GM18861 (cell line): Measurements from ENCODE around the gene MBNL1.
A peak's percentile ranks its signal among the peaks of the same experiment; 100 is the strongest.

Experiments used
- ATAC-seq: cut with Tn5 transposase; IDR thresholded peaks from one replicate; pipeline ENCODE4 v1.9.1; 2021; ENCODE audit not compliant: unreplicated experiment

The MBNL1 gene

DNA sequence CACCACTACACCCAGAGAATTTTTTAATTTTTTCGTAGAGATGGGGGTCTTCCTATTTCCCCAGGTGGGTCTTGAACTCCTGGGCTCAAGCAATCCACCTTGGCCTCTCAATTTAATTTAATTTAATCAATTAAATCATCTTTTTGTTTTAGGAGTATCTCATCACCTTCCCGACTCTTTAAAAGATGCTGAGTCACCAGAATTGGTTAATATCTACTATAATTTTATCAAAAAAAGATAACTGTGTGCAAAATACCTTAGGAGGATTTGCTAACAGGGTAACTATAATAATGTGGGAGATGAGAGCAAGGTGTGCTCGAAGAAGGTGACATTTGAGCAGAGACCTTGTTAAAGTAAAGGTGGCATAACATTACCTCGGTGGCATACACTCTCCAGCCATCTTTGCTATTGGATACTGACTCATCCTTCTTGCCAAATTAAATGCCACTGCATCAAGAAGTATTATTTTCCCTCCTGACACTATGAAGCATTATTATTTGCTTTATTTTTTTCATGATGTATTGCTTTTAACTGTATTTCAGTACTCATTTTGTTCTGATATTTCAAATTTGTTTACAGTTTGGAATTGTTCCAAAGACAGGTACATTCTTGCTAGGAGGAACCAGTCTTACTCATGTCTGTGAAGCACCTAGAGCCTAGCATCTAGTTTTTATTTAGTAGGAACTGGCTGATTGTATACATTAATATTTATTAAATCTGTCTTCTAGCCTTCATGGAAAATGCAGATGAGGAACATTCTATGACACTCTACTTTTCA, 200.7 kb downstream of the MBNL1 start:
- ATAC-seq = no peak

DNA sequence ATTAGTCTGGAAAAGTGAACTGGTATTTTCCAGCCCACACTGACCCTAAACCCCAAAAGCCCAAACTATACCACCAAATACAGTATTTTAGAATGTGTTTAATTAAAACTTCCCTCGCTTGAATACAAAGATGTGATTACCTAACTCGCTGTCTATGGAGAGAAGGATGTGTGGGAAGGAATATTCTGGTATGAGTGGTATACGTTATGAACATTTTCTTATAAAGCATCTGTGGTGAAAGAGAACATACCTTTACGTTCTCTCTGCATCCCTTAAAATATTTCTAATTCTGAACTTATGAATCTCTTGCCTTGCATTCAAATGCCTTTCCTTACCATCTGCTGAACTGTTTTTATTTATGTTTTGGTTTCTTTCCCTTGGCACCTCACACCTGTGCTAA, 201.4 kb downstream of the MBNL1 start:
- no peak for ATAC-seq

DNA sequence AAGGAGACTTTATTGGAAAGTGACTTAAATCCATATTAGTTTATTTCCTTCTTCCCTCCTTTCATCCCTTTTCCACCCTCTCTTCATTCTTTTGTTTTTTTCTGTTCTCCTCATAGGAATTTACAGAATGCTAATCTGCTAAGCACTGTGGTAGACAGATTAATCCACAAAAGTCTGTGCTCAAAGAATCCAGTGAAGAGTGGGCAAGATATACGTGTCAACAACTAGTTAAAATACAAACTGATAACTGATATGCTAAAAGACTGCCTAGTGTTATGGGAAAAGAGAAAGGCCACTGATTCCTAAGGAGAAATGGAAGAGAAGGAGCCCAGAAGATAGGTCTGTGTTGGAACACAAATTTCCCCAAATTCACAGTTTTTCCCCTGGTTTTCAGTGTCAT, 202.2 kb downstream of the MBNL1 start:
- no peak for ATAC-seq

DNA sequence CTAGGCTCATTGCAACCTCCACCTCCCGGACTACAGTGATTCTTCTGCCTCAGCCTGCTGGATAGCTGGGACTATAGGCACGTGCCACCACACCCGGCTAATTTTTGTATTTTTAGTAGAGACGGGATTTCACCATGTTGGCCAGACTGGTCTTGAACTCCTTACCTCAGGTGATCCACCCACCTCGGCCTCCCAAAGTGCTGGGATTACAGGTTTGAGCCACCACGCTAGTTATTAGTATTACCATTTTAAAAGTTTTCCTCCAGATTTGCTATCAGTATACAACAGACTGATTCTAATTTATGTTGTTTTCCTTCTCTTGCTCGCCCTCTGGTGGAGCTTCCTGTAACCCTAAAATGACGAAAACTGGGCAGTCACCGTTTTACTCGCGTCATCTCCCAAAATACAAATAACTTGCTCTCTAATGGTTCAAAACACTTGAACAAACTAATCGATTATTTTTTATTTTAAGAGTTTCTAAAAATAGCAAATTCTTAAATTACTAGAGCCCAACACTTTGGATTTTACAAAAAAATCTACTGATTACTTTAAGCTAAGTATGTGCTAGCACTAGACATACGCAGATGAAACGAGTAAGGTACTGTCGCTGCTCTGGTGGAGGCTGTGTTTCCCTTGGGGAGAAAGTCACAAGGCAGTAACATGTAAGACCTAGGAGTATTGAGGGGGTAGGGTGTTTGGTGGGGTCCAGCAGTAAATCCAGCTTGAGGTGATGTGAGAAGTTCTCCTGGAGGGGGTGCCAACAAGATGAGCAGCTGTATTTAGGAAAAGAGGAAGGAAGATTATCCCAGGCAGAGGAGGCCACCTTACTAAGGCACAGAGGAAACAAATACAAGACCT, 203.3 kb downstream of the MBNL1 start:
- peak; percentile 57 for ATAC-seq

DNA sequence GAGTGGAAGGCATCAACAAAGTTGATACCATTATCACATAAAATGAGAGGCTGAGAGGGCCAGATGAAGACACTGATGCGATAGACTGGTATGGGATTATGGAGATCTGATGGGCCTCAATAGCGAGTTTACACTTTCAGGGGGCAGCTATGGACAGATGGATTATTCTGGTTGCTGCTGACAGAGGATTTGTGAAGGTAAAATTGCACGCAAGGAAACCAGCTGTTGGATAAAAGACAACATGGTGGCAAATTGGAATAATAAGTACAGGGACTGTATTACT, 203.9 kb downstream of the MBNL1 start:
- no peak for ATAC-seq

DNA sequence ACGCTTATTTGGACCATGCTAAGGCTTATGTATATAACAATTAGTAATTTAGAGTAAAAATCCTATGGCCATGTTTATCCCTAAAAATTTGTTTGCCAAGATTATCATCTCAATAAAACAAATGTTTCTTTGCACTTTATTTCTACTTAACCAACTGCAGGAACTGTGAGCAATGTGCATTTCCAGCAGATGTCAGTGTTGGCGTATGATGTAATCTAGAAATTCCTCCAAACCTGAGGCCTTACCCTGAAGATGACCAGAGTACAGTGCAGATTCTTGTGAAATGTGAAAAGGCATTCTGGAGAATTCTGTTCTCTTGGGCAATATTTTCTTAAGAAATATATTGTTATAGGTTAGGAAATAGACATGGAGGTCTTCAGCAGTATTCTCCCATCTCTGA, 205.9 kb downstream of the MBNL1 start:
- ATAC-seq = peak; percentile 75

DNA sequence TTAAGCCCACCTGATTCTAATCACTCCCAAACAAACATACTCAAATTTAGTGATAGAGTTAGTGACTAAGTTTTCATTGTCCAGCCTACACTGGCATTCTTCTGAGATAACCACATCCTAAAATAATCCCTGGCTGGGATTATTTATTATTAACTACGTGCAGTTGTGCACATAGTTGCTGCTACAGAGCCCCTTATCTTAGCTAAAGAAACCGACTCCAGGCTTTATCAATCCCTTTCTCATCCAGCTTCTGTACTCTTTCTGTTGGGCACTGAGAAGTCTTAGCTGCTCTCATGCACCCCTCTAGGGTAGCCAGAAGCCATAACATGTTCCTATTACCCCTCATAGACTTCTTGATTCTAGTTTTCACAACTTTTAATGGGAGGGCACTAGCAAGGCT, 208.7 kb downstream of the MBNL1 start:
- no peak for ATAC-seq

DNA sequence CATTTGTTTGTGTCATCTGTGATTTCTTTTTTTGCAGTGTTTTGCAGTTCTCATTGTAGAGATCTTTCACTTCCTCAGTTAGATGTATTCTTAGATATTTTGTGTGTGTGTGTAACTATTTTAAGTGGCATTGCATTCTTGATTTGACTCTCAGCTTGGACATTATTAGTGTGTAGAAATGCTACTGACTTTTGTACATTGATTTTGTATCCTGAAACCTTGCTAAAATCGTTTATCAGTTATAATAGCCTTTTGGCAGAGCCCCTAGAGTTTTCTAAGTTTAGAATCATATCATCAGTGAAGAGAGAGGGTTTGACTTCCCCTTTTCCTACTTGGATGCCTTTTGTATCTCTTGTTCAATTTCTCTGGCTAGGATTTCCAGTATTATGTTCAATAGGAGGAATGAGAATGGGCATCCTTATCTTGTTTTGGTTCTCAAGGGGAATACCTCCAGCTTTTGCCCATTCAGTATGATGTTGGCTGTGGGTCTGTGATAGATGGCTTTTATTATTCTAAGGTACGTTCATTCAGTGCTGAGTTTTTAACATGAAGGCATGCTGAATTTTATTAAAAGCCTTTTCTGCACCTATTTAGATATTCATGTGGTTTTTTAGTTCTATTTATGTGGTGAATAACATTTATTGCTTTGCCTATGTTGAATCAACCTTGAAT, 211.7 kb downstream of the MBNL1 start:
- ATAC-seq = peak; percentile 95

DNA sequence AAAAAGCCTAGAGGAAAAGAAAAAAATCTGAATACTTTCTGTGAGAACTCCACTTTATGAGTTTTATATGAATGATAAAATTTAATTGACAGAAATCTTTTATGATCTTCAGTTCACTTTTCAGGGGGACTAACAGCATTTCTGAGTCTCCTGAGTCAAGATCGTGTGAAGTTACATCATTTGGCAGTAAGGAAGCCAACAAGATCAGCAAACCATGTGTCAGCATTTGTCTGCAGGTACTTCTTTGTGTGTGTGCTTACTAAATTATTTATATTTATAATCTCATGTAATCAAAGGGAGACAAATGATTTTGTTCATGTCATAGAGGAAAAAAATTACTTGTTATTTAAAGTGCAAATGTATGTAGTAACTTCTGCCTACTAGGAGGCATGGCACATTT, 217.6 kb downstream of the MBNL1 start:
- ATAC-seq = no peak

DNA sequence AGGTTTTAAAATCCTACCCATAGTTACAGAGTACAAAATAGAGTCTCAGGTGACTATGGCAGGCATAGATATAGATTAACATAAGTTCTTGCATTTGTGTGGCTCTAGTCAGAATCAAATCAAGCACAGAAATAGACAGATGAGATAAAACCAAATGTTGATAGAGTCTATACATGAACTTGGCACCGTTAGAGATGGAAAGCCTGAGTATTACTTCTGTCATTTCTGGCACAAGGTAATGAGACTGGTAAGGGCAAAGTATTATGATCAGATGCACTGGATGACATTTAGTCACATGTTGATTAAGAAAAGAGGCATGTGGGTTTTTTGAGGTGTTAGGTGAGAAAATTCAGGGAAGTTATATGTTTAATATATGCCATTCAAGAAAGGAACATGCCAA, 219.7 kb downstream of the MBNL1 start:
- no peak for ATAC-seq

DNA sequence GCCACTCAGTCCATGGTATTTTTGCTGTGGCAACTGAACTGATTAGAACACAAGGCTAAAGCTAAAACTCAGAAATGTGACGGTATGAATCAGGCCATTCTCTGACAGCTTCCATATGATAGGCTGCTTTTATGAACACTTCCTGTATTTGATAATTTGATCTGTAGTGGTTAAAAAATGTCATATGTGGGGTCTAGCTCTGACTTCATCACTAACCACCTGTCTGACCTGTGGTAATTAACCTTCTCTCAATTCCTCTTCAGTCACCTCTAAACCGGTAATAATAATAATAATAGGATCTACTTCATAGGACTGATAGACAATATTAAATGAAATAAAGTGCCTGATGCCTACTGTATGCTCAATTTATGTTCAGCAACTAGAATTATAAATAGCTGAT, 223.2 kb downstream of the MBNL1 start:
- ATAC-seq = no peak

DNA sequence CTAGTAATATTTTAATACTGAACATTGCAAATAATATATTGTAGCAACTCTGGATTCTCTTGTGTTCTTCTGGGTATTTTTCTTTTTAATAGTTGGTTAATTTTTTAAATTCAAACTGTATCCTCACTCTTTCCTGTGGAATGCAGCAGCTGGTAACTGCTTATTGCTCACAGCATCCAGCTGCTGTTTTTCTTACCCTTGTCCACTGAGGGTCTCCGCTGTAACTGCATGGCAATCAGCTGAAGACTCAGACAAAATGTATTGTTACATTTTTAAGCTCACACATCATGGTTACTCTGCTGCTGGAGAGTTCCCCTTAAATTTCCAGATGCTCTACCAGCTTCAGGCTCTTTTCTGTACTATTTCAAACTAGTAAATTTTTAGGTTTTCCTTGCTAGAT, 227.6 kb downstream of the MBNL1 start:
- ATAC-seq = no peak

DNA sequence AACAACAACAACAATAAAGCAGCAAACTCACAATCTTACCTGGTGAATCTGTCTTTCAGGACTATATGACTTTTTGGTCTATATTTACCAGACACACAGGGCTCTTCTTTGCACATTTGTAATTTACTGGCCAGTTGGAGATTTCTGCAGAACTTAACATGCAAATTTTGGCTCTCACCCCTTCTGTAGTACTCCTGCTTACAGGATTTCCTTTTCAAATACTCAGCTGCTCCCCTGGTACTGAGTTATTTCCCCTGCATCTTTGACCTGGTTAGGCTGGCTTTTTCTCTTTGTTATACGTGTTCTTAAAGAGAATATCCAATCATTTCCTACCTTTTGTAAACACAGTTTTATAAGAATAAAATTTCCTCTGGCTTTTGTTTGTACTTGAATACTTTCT, 228.0 kb downstream of the MBNL1 start:
- ATAC-seq = no peak

DNA sequence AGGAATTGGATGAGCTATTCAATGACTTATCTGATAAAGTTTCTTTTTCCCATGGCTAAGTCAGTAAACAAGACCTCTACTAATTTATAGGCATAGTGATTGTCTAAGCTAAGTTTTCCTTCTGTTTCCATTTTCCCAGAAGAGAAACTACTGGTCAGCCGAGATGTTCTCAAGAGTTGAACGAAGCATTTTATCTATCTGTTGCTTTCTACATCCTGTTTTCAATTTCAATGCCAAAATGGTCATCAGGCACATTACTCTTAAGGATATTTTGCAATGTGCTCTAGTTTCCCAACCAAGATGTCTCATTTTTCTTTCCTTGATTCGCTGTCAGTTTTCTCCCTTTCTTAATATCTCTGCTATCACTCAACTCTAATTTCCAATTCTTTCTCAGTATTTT, 228.7 kb downstream of the MBNL1 start:
- no peak for ATAC-seq

DNA sequence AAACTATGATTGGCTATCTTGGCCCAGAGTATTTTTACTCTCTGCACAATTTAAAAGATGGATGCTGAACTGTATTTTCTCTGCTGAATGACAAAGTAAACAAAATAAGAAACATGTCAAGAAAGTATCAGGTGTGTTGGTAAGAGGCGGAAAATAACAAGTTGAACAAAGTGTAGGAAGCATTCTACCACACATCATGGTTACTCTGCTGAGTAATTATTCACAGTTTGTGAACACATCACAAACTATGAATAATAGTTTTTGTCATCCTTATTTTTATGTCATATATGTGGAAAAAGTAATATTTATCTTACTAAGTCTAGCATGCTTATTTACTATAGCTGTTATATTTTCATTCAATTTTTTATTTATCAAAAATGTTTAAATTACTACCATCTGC, 229.2 kb downstream of the MBNL1 start:
- no peak for ATAC-seq

DNA sequence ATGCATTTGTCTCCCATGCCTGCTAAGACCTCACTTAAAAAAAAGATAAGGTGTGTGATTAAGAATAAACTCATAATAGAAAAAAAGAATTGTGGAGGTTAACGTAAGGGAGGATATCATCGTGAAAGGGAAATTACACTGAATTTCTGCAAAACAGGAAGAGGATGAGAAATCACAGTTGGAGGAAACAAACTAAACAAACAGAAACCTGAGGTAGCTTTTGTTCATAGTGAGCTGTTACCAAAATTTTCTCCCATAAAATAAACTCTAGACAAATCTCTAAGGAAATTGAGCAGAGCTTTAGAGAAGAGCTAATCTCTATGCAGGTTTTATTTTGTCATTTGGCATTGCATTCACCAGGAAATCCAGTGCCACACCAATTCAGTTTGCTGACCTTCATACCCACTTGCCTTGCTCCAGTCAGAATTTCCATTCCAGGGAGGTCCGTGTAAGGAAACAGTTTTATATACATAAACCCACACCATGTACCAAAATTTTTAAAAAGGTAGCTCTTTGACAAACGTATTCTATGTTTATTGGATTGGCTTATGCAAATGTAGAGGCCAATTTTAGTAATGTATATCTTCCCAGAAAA, 231.2 kb downstream of the MBNL1 start:
- ATAC-seq = no peak

DNA sequence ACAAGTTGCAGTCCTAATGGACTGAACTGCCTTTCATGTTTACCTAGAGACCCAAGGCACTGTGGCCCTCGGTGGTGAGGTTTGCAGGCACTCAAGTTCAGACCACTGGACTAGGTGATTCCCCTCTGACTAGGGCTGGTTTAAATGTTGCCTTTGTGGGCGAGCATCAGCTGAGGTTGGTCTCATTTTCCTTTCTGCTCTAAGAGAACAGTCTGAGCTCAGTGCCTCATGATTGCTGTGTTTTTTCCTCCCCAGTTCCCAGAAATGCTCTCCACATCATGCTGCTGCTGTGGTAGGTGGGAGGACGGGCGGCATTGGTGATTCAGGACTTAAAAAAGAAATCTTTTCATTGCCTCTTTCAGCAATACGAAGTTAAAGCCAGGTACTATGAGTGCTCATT, 237.2 kb downstream of the MBNL1 start:
- ATAC-seq = peak; percentile 97

DNA sequence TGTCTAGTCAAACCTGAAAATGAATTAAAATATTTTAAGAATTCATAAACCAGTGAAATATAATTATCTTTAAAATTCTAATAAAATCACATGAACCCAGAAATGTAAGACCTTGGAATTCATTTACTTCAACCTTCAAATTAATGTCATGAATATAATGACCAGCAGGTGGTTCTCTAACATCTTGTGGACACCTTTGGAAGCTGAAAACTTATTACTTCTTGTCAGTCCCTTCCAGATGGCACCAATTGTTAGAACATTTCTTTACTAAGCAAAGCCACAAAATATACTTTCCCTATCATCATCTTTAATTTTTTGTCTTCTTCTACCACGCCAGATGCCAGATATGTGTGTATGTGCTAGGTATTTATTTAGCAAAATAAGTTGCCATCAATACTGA, 240.0 kb downstream of the MBNL1 start:
- ATAC-seq = no peak

DNA sequence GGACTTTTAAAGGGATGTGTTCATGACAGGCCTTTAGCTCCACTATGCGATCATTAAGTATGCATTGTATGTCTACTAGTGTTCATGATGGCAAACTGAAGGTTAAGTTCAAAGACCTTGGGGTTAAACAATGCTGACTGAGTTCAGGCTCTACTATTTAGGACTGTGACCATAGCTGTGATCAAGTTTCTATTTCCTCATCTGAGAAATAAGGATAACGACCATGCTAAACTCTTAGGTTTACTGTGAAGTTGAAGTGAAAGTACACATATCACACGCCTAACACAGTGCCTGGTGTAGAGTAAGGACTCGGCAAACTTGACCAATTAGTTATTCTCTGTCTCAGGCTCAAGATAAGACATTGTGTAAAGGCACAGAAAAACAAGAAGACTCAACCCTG, 243.2 kb downstream of the MBNL1 start:
- peak; percentile 71 for ATAC-seq

DNA sequence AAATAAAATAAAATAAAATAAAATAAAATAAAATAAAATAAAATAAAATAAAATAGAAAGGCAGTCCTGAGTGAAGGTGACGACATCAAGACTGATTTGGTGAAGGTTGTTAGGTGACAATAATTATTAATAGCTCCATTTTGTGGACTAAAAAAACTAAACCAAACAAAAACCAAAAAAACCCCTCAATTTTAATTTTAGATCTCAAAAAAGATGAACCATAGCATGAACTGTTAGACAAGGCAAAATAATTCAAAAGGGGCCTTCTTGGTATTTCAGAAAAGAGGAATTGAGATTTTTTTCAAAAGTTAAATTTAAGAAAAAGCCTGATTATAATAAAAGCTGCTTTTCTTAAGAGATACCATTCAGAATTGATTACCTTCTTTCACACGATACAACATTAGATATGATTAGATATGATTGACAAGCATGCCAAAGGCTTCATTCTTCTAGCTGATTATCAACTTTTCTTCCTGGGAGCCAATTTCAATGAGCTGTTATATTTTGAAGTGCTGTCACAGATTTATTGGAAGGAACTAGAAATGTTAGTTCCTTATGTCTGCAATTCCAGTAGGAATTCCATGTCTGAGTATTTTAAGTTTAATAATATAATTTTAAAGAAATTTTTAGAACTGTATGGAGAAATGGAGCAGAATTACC, 244.7 kb downstream of the MBNL1 start:
- ATAC-seq = no peak
